GM12878 (cell line): ENCODE data around the gene DUSP8. TPM values are rescaled to one million over a fixed set of nuclear protein-coding genes. Genes with fewer than 3 reads are reported as not detected.

Experiments
- ATAC-seq: fragments of 200-7000 bp; cut with Tn5 transposase; 3 replicates; pipeline ENCODE4 v1.9.1; 2020; ENCODE audit warnings: mild to moderate bottlenecking, moderate library complexity
- BruUV-seq: library from RNA; stranded (reverse); fragments of 400-500 nt; replicated peaks from 2 replicates; lab custom pipeline; 2021; lab: Mats Ljungman, UMichigan
- CTCF ChIA-PET: fragments of 300-600 bp; sonication (Branson Sonifier 250); formaldehyde crosslinking; extraction: SDS; loops from one replicate; lab custom pipeline; 2021; ENCODE audit warnings: inconsistent platforms; lab: Yijun Ruan, JAX
- POLR2A ChIA-PET: fragments of 350-600 bp; formaldehyde crosslinking; extraction: SDS; loops from one replicate; lab custom pipeline; 2021; ENCODE audit warnings: inconsistent platforms; lab: Charles Lee
- RAD21 ChIA-PET: fragments of 300-600 bp; sonication (Branson Sonifier 250); formaldehyde crosslinking; loops from one replicate; lab custom pipeline; 2023; ENCODE audit warnings: antibody characterized with exemption; ENCODE audit not compliant: unreplicated experiment; lab: Charles Lee
- SMC1A ChIA-PET: fragments of 300-600 bp; sonication (Branson Sonifier 250); formaldehyde crosslinking; loops from one replicate; lab custom pipeline; 2023; ENCODE audit not compliant: unreplicated experiment, uncharacterized antibody; lab: Charles Lee
- DNase-seq: peaks from one replicate; pipeline ENCODE4 v3.0.0-alpha.2; 2011; ENCODE audit warnings: low read depth, low spot score
- FAIRE-seq: peaks from 3 replicates; lab custom pipeline; 2011; peaks lifted over from hg19 to GRCh38; lab: Jason Lieb, UNC
- H2AFZ ChIP-seq: 2 replicates; pipeline ENCODE4 v1.6.0; 2011; ENCODE audit warnings: low read depth, low read length, control low read depth; ENCODE audit not compliant: control insufficient read depth
- H3K27ac ChIP-seq: 2 replicates; pipeline ENCODE4 v1.5.1; 2011; ENCODE audit warnings: control low read depth; ENCODE audit not compliant: control insufficient read depth, insufficient read depth
- H3K27me3 ChIP-seq, 2 experiments: replicated peaks in 1 of 2; 2 replicates each; pipeline versions ENCODE4 v1.6.0 to v1.6.1; 2011; ENCODE audit warnings: low read length in 1 of 2; ENCODE audit not compliant: control insufficient read depth in 2 of 2, insufficient read depth in 2 of 2
- H3K36me3 ChIP-seq, 2 experiments: 2 replicates each; pipeline ENCODE4 v1.5.1; 2011; ENCODE audit warnings: low read length in 1 of 2; ENCODE audit not compliant: control insufficient read depth in 2 of 2, insufficient read depth in 2 of 2
- H3K4me1 ChIP-seq: 2 replicates; pipeline ENCODE4 v1.6.1; 2011; ENCODE audit warnings: mild to moderate bottlenecking, low read length, moderate library complexity, mixed read lengths; ENCODE audit not compliant: control insufficient read depth, insufficient read depth
- H3K4me2 ChIP-seq: 2 replicates; pipeline ENCODE4 v1.6.0; 2011; ENCODE audit warnings: control low read depth; ENCODE audit not compliant: control insufficient read depth, insufficient read depth
- H3K4me3 ChIP-seq: fragments of 200-600 bp; sonication (generic); 2 replicates; pipeline ENCODE4 v1.5.1; 2016
- H3K79me2 ChIP-seq: 2 replicates; pipeline ENCODE4 v1.6.0; 2011; ENCODE audit warnings: low read length; ENCODE audit not compliant: control insufficient read depth, insufficient read depth
- H3K9ac ChIP-seq: 2 replicates; pipeline ENCODE4 v1.8.0; 2011; ENCODE audit warnings: low read length, control low read depth, mixed read lengths; ENCODE audit not compliant: control insufficient read depth, insufficient read depth
- H3K9me3 ChIP-seq: replicated peaks from 3 replicates; pipeline ENCODE4 v1.5.1; 2011; ENCODE audit warnings: mild to moderate bottlenecking, low read length; ENCODE audit not compliant: control insufficient read depth, insufficient read depth
- H4K20me1 ChIP-seq: 2 replicates; pipeline ENCODE4 v1.6.0; 2011; ENCODE audit not compliant: control insufficient read depth, insufficient read depth
- CBX3 ChIP-seq: fragments of 200-600 bp; sonication (generic); IDR thresholded peaks from 2 replicates; pipeline ENCODE4 v1.6.1; 2016; ENCODE audit warnings: low read depth, borderline replicate concordance
- CREB1 ChIP-seq: IDR thresholded peaks from 2 replicates; pipeline ENCODE4 v1.6.1; 2012; ENCODE audit warnings: low read depth, mild to moderate bottlenecking, inconsistent platforms
- E2F8 ChIP-seq: fragments of 450-650 bp; IDR thresholded peaks from 2 replicates; pipeline ENCODE4 v1.6.1; 2018; ENCODE audit warnings: mild to moderate bottlenecking, low read depth, moderate library complexity; ENCODE audit not compliant: partially characterized antibody
- HDAC2 ChIP-seq: fragments of 200-600 bp; sonication (generic); IDR thresholded peaks from 2 replicates; pipeline ENCODE4 v1.6.1; 2017
- IRF4 ChIP-seq: IDR thresholded peaks from 2 replicates; pipeline ENCODE4 v1.6.1; 2011; ENCODE audit warnings: low read depth, low read length
- MAX ChIP-seq: IDR thresholded peaks from 2 replicates; pipeline ENCODE4 v1.6.1; 2012; ENCODE audit warnings: low read depth, low read length, improper control_type of control experiment
- POLR2AphosphoS2 ChIP-seq: IDR thresholded peaks from 2 replicates; pipeline ENCODE4 v1.6.1; 2011; ENCODE audit warnings: low read depth, mild to moderate bottlenecking, low read length, improper control_type of control experiment, moderate library complexity
- ZNF24 ChIP-seq: fragments of 450-650 bp; IDR thresholded peaks from 2 replicates; pipeline ENCODE4 v1.6.1; 2017; ENCODE audit warnings: antibody characterized with exemption, mild to moderate bottlenecking
- WGBS: methylation state at CpG from one replicate; pipeline ENCODE4 v1.1.6; 2016; ENCODE audit warnings: low lambda C conversion rate; ENCODE audit not compliant: insufficient replicate concordance, insufficient coverage; ENCODE audit errors: missing lambda C conversion rate; 5-methylcytosine and 5-hydroxymethylcytosine counted together
- in situ Hi-C: fragments of 300-500 bp; cut with MboI; formaldehyde crosslinking; loops from 9 replicates; pipeline ENCODE4 v1.14.3; 2018; ENCODE audit warnings: mixed read lengths
- intact Hi-C: fragments of 100-400 bp; cut with micrococcal nuclease; formaldehyde crosslinking; loops from one replicate; pipeline ENCODE4 v1.14.2; 2022; ENCODE audit not compliant: unreplicated experiment
- polyA plus RNA-seq, 11 experiments: library from polyadenylated mRNA; depleted of rRNA in 4 of 11; unstranded in 6 of 11; stranded (reverse) in 5 of 11; fragments of >200 nt; fragmentation: Nextera tagmentation in 4 of 11; fragmentation: Illumina TruSeq in 1 of 11; extraction: Ambion mirVana in 4 of 11; extraction: Trizol in 1 of 11; gene quantifications; 1 replicate in 1 of 11; 2 replicates in 10 of 11; pipeline versions ENCODE4 v1.2.1 to v1.2.3, GENCODE V29; 2011 to 2016; ENCODE audit warnings: inconsistent platforms in 2 of 11, missing spikeins in 2 of 11, low read depth in 1 of 11
- total RNA-seq, 4 experiments: library from RNA; depleted of rRNA in 3 of 4; stranded (reverse); fragments of >200 nt in 3 of 4; fragmentation: Illumina TruSeq in 1 of 4; extraction: Trizol in 1 of 4; gene quantifications; 2 replicates each; pipeline versions ENCODE4 v1.2.1 to v1.2.3, GENCODE V29; 2013 to 2021

The DUSP8 gene
- total and polyA plus RNA-seq, 10 of the 15 experiments (the other 5 are each of a cell fraction or from before 2014, with no cell fraction given), result 0.04 to 1.7 (median 0.26) TPM; not detected in 6

GRCh38 chr11:1529774-1530173, 42.3 kb downstream of the DUSP8 start:
- in situ Hi-C loops, result no loop called here
- no peak for TF ChIP-seq E2F8
- no peak for TF ChIP-seq MAX
- TF ChIP-seq CBX3, result no peak
- TF ChIP-seq IRF4, result no peak
- no peak for TF ChIP-seq HDAC2
- TF ChIP-seq ZNF24, result no peak
- no peak for TF ChIP-seq POLR2AphosphoS2
- TF ChIP-seq CREB1, result no peak
- TF ChIP-seq, all 136 proteins: peak for 0
- Histone ChIP-seq H3K9me3 (no peaks in the 10 kb centered on the region), H3K4me2 (no peak overlapping the region), H3K36me3 (peaks cover 0 to 3% of the 10 kb centered on the region in 2 experiments; a peak in 3 of 4 replicates), H3K79me2 (no peaks in the 10 kb centered on the region; the same call in 1 of the 2 replicates), H3K27me3 (no peaks in the 10 kb centered on the region), H3K4me1 (no peaks in the 10 kb centered on the region), H2AFZ (no peak overlapping the region), H3K27ac (no peak overlapping the region), H3K9ac (no peak overlapping the region), H3K4me3 (no peak overlapping the region), H4K20me1 (peaks cover 7% of the 10 kb centered on the region; the same call in 1 of the 2 replicates)
- DNase-seq (no peak), ATAC-seq (no peak), FAIRE-seq (no peak)
- ChIA-PET POLR2A (no interaction called here), RAD21 (no interaction called here), SMC1A (no interaction called here), CTCF (no interaction called here)
- 78% methylated on average over 5 of the region's 5 CpGs for WGBS
- intact Hi-C loops, result no loop called here
- BruUV-seq, result no TSS peak
